Subcutaneous adipose tissue (tissue), 4 donors: ENCODE results near the gene ARMH1. TPM values are rescaled to one million over a fixed set of nuclear protein-coding genes. Genes with fewer than 3 reads are reported as not detected.

ENCODE experiments used
- CTCF ChIP-seq: fragments of 450-650 bp; IDR thresholded peaks from one replicate; pipeline ENCODE4 v1.5.1; 2016; ENCODE audit warnings: low read depth, mild to moderate bottlenecking, control low read depth, antibody characterized with exemption, moderate library complexity
- total RNA-seq, 4 donors: library from RNA; depleted of rRNA; stranded (reverse); fragments of >200 nt; gene quantifications; one replicate each; pipeline ENCODE4 v1.1.0, GENCODE V29; 2016

ARMH1 gene
- total RNA-seq, 4 donors from 2014 or later, result 2.4 to 18.9 TPM; not detected in 2

GRCh38 chr1:44720281-44720680 is 45.8 kb downstream of the ARMH1 start:
- no peak for TF ChIP-seq CTCF

- no peak for TF ChIP-seq CTCF
Measured at GRCh38 chr1:44721485-44722361, 47.2 kb downstream of the ARMH1 start.

- no peak for TF ChIP-seq CTCF
Measured at GRCh38 chr1:44723064-44723463, 48.5 kb downstream of the ARMH1 start.

- no peak for TF ChIP-seq CTCF
Measured at GRCh38 chr1:44723496-44724295, 49.2 kb downstream of the ARMH1 start.

GRCh38 chr1:44724296-44724954 is 49.9 kb downstream of the ARMH1 start:
- no peak for TF ChIP-seq CTCF

- no peak for TF ChIP-seq CTCF
Measured at GRCh38 chr1:44724955-44725698, 50.6 kb downstream of the ARMH1 start.
